ENCODE results near the gene NISCH.

Gene NISCH

DNA sequence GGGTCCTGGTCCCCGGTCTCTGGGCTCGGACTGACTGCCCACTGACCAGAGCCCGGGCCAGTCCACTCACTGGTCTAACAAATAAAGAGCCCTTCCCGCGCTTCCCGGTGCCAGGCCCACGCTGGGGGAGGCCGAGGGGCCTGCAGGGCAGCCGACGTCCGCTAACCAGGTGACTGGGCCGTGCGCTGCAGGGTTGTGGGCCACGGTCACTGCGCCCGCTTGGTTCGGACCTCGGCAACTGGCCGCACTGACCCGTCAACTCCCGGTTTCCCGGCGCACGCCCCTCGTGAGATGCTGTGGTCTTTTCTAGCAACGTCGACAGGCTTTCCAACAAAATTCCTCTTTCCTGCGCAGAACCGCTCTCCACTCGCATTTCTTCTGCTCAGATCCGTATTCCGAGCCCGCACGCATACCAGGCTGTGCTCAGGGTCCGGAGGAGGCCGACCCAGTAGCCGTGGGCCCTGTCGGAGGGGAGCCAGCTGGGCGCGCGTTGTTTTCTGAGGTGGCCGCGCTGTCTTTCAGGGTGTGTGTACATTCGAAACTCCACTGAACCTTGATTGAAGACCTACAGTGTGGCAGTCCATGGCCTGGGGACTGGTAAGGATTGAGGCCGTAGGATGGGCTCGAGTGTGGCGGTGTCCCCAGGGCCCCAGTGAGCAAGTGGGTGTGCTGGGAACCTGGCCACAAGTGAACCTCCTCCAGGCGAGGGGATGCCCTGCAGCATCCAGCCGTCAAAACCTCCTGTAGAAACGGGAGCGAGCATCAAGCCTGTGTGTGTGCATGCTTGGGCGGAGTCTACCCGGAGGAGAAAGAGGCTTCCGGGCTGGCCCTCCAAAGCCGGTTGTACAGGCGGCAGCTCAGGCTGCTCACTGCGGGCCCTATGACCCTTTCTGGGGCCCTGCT lies 79.1 kb downstream of the NISCH start:
- peaks cover 49% of the 10 kb centered on the region for H3K4me1 Mint-ChIP-seq
- ATAC-seq (no peak), DNase-seq (ENCODE audit: low spot score in 2 of 2) (no peak)
- peak overlapping the region; percentile 64 for H3K27ac Mint-ChIP-seq
- H3K4me3 Mint-ChIP-seq: peak overlapping the region; percentile 97
- no peaks in the 10 kb centered on the region for H3K9me3 Mint-ChIP-seq
- H3K36me3 Mint-ChIP-seq: peaks cover 35% of the 10 kb centered on the region

DNA sequence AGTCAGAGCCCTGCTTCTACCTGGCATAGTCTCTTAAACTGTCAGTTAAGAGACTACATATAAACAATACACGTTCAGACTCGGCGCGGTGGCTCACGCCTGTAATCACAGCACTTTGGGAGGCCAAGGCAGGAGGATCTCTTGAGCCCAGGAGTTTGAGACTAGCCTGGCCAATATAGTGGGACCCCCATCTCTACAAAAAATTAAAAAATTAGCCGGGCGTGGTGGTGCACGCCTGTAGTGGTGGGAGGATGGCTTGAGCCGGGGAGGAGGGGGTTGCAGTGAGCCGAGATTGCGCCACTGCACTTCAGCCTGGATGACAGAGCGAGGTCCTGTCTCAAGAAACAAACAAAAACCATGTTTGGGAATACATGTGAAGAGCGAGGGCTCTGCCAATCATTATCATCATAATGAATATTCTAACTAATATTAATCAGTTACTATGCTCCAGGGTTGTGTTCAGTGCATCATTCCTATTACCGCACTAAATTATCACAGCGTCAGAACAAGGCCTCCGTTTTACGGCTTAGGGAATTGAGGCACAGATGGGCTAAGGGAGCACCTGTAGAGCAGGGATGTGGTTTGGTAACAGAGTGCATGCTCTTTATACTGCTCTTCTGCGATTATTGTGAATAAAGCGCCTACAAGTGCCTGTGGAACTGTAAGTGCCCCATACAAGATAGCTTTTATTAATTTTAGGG lies 80.2 kb downstream of the NISCH start:
- no peak for ATAC-seq
- DNase-seq (ENCODE audit: low spot score in 2 of 2): no peak
- Mint-ChIP-seq H3K4me3 (peak overlapping the region; percentile 97), H3K36me3 (peaks cover 43% of the 10 kb centered on the region), H3K4me1 (peaks cover 53% of the 10 kb centered on the region), H3K9me3 (no peaks in the 10 kb centered on the region), H3K27ac (peak overlapping the region; percentile 98)

DNA sequence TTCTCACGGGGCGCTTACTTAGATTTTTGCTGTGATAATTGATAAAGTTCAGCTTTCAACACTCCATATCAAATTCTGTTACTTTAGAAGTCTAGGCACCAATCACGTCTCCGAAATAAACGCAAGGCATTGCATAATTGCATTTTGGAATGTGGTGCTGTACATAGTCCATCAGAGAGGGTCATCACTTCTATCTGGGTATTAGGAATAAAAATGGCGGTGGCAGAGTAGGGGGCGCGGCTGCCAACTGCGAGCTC lies 80.6 kb downstream of the NISCH start:
- peak overlapping the region; percentile 98 for H3K27ac Mint-ChIP-seq
- ATAC-seq (no peak), DNase-seq (ENCODE audit: low spot score in 2 of 2) (no peak)
- H3K4me1 Mint-ChIP-seq: peaks cover 53% of the 10 kb centered on the region
- H3K4me3 Mint-ChIP-seq: peak overlapping the region; percentile 97
- H3K36me3 Mint-ChIP-seq: peaks cover 48% of the 10 kb centered on the region
- H3K9me3 Mint-ChIP-seq: no peaks in the 10 kb centered on the region

DNA sequence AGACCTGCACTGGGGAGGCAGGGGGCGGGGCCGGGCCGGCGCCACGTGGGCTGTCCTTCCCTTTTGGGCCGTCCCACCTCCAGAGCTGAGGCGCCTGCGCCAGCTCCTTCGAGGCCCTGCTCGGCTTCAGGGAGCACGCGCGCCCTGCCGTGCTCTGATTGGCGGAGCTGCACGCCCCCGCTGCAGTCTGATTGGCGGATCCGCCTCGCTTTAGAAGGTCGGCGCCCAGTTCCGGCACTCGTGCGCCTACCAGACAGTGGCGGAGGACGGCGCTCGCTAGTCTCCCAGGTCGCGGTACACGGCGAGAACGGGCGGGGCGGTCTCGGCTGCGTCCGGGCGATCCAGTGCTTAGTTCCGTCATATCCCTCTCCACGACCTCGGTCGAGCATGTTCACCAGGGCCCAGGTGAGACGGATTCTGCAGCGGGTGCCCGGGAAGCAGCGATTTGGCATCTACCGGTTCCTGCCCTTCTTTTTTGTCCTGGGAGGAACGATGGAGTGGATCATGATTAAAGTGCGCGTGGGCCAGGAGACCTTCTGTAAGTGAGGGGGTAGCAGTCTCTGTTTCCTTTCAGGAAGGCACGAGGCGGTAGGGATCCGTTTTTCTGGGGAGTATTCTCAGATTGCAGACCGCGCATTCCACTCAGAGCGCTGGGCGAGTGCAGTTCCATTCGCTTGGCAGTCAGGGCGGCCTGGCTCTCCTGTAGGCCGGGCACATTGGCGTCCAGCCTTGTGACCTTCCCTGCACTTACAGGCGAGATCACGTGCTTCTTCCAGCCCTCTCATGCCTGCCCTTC lies 81.2 kb downstream of the NISCH start, which contains the start of gene UQCC5:
Gene UQCC5 (plus strand): TSS at position 237 of the 796 bp plus-strand sequence. CDS start 151 bp downstream, at position 388.
- peak; percentile 91 for ATAC-seq
- peak within 1 kb of the TSS; percentile 98 for H3K27ac Mint-ChIP-seq
- peaks cover 54% of the 10 kb centered on the region for H3K36me3 Mint-ChIP-seq
- H3K9me3 Mint-ChIP-seq: no peaks in the 10 kb centered on the region
- H3K4me3 Mint-ChIP-seq: peak within 1 kb of the TSS; percentile 97
- H3K4me1 Mint-ChIP-seq: peaks cover 53% of the 10 kb centered on the region
- peak; percentile 91 to 98 for DNase-seq (ENCODE audit: low spot score in 2 of 2)

DNA sequence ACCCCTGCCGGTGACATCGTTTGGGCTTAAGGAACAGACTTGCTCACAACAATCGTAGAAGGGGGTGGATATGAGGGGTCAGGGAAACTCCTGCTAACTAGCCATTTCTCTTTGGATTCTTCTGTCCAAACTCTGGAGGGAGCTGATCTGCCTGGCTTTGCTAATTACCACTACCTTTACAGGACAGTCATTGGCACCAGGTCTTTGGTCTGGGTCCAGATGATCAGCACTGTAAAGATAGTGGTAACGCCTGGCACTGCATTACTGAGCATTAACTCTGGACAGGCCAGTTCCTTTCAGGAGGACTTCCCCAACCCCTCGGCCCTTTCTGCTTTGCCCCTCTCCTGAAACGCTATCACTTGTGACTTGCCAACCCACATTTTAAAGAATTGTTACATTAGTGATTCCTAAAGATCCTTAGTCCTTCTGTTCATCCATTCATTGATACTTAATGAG lies 81.8 kb downstream of the NISCH start:
- Mint-ChIP-seq H3K27ac (peak overlapping the region; percentile 98), H3K4me1 (peaks cover 52% of the 10 kb centered on the region), H3K4me3 (peak overlapping the region; percentile 97), H3K36me3 (peaks cover 58% of the 10 kb centered on the region), H3K9me3 (no peaks in the 10 kb centered on the region)
- ATAC-seq (no peak), DNase-seq (ENCODE audit: low spot score in 2 of 2) (no peak)

DNA sequence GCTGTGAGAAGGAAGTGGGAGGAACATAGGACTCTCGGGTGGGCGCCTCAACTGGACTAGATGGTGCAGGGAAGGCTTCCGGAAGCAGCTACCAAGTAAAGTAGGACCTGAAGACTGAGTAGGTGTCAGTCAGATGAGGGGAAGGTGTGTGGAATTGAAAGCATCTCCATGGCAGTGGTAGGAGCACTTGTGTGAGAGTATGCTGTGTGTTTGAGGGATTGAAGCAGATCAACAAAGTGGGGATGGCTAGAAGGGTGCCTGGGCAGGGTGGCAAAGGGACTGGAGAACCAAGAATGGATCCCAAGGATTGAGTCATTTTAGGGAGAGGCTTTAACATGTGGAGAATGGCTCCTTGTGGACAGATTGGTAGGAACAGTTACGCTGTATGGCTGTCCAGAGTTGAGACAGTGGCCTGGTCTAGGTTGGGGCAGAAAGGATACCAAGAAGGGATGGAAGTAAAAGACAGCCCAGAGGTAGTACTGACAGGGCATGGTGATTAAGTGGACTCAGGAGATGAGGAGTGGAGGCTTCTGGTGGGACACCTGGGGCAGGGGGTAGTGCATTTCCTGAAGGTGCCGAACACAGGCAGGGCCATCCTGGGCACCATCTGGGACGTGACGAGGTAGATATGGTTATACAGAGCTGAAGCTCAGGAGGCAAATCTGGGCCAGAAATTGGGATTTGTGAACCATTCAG lies 82.5 kb downstream of the NISCH start:
- H3K9me3 Mint-ChIP-seq: no peaks in the 10 kb centered on the region
- DNase-seq (ENCODE audit: low spot score in 2 of 2) (no peak), ATAC-seq (no peak)
- H3K4me1 Mint-ChIP-seq: peaks cover 45% of the 10 kb centered on the region
- H3K36me3 Mint-ChIP-seq: peaks cover 59% of the 10 kb centered on the region
- H3K27ac Mint-ChIP-seq: peak overlapping the region; percentile 98
- H3K4me3 Mint-ChIP-seq: peak overlapping the region; percentile 97

DNA sequence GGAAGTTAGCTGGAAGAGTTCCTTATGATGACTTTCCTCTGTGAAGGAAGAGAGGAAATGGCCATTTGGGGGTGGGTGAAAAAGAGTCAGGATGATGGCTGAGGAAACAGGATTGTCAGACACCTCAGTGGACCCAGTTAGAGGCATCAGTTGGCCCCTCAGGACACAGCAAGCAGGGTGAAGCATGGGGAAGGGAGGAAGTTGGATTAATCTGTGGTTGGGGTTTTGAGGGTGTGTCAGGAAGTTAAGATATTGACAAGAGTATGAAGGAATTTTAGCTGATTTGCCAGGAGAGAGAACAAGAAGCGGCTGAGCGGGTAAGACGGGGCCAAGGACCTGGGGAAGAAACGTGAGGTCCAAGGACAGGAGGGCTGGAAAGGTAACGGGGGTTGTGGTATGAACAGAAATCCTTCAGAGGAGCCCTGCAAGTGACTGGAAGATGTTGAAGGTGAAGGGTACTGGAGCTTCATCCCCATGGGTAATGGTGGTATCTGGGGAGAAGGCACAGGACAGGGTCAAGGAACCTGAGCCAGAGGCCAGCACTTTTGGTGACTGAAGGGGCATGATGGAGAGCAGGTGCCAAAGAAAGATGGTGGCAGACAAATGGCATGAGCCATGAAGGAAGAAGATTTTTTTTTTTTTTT lies 83.7 kb downstream of the NISCH start:
- Mint-ChIP-seq H3K27ac (peak overlapping the region; percentile 98), H3K4me1 (peaks cover 45% of the 10 kb centered on the region), H3K4me3 (peak overlapping the region; percentile 97), H3K9me3 (no peaks in the 10 kb centered on the region), H3K36me3 (peaks cover 68% of the 10 kb centered on the region)
- DNase-seq (ENCODE audit: low spot score in 2 of 2): no peak
- ATAC-seq: no peak

DNA sequence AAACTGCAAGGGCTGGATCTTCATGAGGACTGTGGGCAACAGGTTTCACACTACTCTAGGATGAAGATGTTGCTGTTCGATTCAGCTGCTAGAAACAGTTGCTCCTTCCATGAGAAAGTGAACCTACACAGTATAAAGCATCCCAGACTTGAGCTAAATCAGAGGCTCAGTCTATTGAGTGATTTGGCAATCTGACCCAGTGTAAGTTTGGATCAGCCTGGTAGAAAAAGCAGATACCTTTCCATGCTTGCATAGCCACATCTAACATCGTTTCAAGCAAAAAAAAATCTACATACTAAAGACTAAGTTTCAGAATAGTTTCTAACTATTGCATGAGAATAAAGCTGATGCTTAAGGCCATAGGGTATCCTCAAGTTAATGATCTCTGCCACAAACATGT lies 85.6 kb downstream of the NISCH start:
- Mint-ChIP-seq H3K4me3 (no peak overlapping the region), H3K27ac (no peak overlapping the region), H3K4me1 (peaks cover 36% of the 10 kb centered on the region), H3K9me3 (no peaks in the 10 kb centered on the region), H3K36me3 (peaks cover 79% of the 10 kb centered on the region)
- no peak for ATAC-seq
- DNase-seq (ENCODE audit: low spot score in 2 of 2): peak in 1 of 2 donors; percentile 38

All from stimulated activated effector memory CD8-positive, alpha-beta T cell treated with anti-CD3 and anti-CD28 coated beads, Interleukin-12 subunit alpha, Interleukin-12 subunit beta, amount 100 ng/mL, for 72 hours (primary cell).